ENCODE results near the gene ART3.

ART3 gene

GRCh38 chr4:76074993-76075600, 588 bp downstream of the ART3 start:
- DNase-seq = no peak

- no peak for DNase-seq
Measured at GRCh38 chr4:76078033-76078613, 3.6 kb downstream of the ART3 start.

DNA sequence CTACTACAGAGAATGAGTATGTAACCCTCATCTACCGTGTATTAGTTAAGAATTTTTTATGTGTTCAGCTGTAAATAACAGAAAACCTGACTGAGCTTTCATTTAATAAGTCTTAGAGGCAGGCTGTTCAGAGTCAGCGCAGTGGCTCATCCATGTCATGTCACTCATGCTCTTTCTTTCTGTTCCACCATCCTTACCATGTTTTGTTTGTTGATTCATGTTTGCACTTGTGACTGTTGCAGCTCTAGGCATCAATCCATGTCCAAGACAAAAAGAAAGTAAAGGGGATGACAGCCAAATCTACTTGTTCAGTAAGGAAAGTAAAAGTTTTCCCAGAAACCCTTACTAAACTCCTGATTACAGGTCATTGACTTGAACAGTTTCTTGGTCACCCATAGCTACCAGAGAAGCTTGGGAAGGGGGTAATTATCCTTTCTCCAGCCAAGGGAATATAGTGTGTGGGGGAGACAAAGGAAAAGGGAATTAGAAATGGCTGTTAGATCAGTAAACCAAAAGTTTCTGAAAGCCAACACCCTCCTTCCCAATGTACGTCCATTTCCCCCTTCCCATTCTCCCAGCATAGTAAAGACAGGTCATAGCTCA, 9.0 kb downstream of the ART3 start:
- DNase-seq = no peak

DNA sequence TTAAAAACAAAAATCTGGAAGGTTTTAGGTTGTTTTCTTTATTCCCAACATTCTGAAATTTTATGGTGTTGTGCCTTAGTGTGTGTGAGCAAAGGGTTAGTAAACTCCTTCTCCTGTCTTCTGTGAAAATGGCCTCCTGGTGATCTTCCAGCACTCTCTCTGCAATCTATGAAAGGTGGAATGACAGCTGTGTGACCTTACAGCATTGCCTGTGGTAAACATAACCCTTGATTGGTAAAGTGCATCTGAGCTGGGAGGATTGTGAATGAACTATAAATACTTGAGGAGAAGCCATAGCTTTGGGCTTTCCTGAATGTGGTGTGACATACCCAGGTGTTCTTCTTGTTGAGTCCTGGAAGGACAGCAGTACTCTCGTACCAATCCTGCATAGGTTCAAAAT, 10.0 kb downstream of the ART3 start:
- no peak for DNase-seq

GRCh38 chr4:76087007-76087769, 12.7 kb downstream of the ART3 start:
- peak; percentile 11 for DNase-seq

- no peak for DNase-seq
Measured at GRCh38 chr4:76088719-76089118, 14.2 kb downstream of the ART3 start.

- peak; percentile 92 for DNase-seq
Measured at GRCh38 chr4:76090241-76090691, 15.8 kb downstream of the ART3 start.

DNA sequence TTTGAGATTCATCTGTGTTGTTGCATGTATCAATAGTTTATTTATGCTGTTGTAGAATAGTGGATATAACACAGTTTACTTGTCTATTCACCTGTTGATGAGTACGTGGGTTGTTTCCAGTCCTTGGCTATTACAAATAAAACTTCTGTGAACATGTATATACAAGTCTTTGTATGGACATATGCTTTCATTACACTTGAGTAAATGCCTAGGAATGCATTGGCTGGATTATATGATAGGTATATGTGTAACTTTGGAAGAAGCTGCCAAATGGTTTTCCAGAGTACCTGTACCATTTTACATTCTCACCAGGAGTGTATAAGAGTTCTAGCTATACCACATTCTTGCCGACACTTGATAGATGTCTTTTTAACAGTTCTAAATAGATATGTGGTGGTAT, 16.5 kb downstream of the ART3 start:
- DNase-seq = no peak

DNA sequence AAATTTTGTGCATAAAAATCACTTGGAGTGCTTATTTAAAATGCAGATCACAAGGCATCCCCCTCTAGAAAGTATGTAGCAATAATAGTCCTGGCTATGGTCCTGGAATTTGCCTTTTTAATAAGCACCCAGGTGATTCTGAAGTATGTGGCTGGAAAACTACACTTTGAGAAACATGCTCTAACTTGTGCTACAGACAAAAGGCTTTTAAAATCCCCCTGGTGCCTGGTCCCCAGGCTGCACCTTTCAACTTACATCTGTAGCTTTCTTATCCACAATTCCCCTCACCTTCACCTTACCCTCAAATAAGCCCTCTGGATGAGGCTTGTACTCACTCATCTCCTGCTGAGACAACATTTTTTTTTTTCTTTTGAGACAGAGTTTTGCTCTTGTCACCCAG, 21.1 kb downstream of the ART3 start:
- DNase-seq = no peak

DNA sequence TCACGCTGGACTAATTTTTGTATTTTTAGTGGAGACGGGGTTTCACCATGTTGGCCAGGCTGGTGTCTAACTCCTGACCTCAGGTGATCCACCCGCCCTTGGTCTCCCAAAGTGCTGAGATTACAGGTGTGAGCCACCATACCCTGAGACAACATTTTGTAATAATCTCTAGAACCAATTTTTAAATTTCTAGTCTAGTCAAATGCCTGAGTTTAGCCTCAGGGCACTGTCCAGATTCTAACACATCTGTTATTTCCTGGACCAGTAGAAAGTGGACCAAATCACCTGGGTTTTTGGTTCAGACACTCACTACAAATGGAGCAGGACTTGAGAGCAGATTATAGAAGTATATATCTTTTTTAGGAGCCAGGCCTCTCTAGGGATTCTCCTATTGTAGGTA, 21.6 kb downstream of the ART3 start:
- DNase-seq = no peak

DNA sequence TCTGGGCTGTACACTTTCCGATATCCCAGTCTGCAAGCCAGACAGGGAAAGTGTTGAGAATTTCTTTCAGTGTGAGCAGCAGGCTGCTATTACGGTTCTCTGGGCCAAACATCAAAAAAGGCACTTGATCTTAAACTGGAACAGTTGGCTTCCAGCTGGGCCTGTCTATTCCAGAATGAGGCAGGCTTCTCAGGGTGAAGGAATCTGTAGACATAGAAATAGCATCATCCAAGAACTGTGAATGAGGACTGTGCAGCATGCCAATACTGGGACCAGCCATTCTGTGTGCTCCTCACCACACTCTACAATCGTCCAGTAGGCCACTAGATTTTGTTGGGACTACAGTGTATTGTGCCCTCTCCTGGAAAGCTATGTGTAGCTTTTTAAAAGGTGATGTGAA, 31.1 kb downstream of the ART3 start:
- no peak for DNase-seq

- no peak for DNase-seq
Measured at GRCh38 chr4:76106442-76106841, 31.9 kb downstream of the ART3 start.

DNA sequence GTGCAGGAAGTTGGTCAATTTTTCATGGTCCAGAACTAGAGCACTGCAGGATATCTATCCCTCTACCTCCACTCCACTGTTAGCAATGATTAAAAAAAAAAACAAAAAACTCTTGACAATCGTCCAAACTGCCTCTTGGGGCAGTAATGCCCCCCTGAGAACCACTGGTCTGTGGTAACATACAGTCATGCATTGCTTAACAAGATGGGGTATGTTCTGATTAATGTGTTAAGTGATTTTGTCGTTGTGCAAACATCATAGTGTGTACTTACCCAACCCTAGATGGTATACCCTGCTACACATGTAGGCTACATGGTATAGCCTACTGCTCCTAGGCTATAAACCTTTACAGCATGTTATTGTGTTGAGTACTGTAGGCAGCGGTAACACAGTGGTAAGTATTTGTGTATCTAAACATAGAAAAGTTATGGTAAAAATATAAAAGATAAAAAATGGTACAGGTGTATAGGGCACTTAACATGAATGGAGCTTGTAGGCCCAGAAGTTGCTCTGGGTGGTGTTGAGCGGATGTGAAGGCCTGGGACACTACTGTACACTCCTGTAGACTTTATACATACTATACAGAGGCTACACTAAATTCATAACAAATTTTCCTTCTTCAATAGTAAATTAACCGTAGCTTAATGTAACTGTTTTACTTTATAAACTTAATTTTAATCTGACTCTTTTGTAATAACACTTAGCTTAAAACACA, 34.1 kb downstream of the ART3 start:
- DNase-seq = peak; percentile 6

GRCh38 chr4:76116821-76117220, 42.3 kb downstream of the ART3 start:
- DNase-seq = no peak

DNA sequence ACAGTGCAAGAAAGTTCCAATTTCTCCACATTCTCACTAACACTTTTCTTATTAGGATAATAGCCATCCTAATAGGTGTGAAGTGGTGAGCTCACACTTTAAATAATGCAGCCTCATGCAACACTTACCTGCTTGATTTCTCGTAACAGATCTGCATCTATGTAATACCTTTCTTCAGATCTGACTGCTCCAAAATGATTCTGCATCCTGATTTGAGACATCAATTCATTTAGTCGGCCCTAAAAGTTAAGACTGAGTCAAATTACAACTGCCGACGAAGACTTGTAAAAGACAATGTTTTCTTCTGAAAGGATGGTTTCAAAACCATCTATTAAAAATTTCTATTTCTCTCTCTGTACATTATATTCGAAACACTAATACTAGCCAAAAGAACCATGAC, 43.0 kb downstream of the ART3 start:
- DNase-seq = no peak

- no peak for DNase-seq
Measured at GRCh38 chr4:76120199-76120598, 45.7 kb downstream of the ART3 start.

GRCh38 chr4:76125816-76126215, 51.3 kb downstream of the ART3 start:
- DNase-seq = no peak

- no peak for DNase-seq
Measured at GRCh38 chr4:76127754-76128153, 53.2 kb downstream of the ART3 start.

DNA sequence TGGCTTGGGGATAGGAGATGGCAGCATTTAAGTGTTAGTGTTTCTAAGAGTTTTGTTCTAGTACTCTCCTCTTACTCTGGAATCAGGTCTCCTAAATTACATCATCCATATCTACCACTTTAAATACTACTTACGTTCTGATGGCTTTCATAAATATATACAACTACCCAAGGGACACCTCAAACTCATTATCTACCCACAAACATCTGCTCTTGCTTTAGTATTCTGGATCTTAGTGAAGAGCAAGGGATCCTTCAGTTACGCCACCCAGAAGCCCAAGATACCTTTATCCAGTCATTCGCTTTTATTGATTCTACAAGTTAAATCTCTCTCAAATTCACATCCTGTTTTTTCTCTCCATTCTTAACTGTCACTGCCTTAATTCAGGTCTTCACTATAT, 66.7 kb downstream of the ART3 start:
- no peak for DNase-seq

DNA sequence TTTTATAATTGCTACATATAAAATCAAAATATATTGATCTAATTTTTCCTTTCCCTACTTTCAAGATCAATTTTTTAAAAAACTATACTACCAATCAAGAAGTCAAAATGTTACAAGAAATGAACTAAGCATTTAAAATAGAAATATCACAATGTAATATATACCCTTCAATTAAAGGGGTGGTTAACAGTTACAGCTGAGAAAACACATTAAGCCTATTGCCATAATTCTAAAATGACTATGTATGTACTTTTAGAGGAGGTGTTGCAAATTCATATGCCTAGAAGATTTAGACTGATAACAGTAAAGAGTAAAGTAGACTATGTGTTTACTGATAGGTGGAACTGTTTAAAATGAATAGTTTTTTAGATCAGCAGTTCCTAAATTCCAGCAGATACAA, 70.0 kb downstream of the ART3 start:
- DNase-seq = no peak

GRCh38 chr4:76147454-76148141, 73.1 kb downstream of the ART3 start:
- DNase-seq = peak; percentile 36

DNA sequence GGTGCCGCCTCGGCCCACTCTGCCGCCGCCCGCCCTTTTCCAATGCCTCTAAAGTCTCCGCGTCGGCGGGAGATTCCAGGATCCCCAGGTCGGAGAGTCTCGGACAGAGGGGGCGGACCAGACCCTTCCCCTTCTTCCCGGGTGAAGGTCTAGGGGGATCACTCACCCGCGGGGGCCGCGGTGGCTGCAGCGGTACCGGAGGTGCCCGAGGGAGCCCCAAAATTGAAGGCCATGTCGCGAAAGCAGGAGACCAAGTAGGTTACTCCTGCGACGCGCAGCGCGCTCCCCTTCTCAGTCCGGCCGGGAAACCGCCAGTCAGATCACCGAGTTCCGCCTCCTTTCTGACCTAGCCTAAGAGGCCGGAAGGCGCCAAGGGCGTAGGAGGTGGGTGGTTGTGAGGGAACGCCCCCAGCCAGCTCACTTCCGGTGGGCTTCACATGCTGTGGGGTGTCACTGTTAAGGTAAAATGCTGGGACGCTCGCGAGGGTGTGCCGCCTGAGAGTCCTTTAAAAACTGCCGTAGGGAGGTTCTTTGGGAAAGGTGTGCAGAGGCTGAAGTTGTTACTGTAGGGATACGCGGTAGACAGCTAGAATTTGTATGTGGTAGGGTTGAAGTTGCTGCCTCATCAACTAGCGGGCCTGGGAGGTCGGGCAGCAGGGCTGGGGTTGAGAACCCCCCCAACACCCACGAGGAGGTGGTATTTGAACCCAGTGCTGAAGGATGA, 73.8 kb downstream of the ART3 start, which contains the start of gene NUP54:
NUP54 (minus strand) TSS at position 256 of the 724 bp plus-strand sequence; CDS start at position 233, 23 bp downstream.
- peak; percentile 52 for DNase-seq
